GM19395 (cell line): ENCODE data around the gene FZD10.

Experiments used
- ATAC-seq: cut with Tn5 transposase; IDR thresholded peaks from one replicate; pipeline ENCODE4 v1.9.1; 2021; ENCODE audit warnings: mild to moderate bottlenecking, moderate library complexity; ENCODE audit not compliant: unreplicated experiment

FZD10 gene

GRCh38 chr12:130152386-130152785 is 9.9 kb upstream of the FZD10 start:
- no peak for ATAC-seq

GRCh38 chr12:130153803-130154202 is 8.5 kb upstream of the FZD10 start:
- no peak for ATAC-seq

DNA sequence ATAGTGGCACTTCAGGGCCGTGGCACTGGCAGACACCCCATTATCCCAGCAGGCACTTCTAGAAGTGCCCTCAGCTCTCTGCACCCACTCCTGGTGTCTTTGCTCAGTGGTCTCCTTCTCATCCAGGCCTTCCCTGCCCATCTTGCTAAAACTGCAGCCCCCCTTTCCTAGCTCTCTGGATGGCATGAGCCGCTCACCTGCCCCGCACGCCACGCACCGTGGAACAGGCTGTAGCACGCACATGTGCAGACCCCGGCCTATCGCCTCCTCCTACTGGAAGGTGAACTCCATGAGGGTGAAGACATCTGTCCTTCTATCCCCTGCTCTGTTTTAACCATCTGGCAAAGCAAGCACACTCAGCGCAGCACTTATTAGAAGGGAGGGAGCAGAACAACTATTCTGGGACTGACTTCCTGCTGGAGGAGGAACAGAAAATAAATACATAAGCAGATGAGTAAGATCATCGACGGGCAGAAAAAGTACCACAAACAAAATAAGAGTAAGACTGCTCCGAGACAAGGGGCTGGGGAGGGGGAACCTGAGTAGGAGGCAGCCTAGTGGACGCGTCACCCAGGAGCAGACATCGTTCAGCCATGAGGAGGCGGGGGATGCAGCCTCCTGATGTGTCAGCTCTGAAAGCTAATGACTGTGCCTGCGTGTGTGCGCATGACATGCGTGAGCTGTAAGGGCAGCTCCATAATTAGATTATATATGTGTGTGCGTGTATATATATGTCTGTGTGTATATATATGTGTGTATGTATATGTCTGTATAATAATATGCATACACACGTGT is 7.8 kb upstream of the FZD10 start:
- ATAC-seq, result no peak

DNA sequence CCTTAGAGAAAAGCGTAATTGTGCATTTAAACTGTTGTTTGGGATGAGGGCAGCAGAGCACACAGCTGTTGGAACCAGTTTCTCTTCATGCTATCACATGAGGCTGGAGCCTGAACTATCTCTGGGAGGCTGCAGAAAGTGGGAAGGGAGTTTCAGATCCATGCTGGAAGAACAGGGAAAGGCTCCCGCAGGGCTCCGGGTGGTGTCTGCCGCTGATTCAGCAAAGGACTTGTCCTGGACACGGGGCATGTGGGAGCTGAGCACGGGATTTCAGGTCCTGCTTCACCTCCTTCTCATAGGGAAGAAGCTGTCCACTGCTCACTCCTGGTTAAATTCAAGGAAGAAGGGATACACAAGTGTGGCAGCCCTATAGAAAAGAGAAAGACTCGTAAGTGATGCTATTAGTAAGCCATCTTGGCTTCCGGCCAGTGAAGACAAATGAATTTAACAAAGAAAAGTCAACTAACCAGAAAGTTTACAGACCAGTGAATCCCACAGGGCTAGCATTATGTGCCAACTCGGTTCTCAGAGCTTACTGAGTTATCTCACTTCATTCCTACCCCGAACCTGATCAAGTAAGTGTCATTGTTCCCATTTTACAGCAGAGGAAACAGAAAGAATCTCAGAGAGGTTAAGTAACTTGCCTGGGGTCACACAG is 6.7 kb upstream of the FZD10 start:
- no peak for ATAC-seq

DNA sequence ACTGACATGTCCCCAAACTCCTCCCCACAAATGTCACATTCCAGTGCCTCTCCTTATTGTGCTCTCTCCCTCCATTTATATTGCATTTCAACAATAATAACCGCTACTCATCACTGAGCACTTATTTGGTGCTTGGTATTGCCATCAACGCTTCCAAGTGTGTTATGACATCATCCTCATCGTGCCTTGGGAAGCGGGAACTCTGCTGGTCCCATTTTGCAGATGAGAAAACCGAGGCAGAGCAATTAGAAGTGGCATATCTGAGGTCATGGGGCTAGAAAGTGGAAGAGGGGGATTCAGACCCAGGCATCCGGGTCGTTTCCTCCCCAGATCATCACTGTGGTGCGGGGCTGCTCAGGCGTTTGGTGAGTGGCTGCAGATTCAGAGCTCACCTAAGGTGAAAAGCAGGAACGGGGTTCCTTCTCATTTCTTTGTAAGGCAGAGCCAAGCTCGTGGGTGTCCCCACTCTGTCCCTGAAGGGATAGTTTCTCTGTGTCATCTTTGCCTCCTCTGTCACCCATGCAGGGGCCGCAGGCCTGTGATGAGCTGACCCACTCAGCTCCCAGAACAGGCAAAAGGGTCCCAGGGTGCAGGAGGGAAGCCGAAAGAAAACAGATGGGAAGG is 5.5 kb upstream of the FZD10 start:
- no peak for ATAC-seq

DNA sequence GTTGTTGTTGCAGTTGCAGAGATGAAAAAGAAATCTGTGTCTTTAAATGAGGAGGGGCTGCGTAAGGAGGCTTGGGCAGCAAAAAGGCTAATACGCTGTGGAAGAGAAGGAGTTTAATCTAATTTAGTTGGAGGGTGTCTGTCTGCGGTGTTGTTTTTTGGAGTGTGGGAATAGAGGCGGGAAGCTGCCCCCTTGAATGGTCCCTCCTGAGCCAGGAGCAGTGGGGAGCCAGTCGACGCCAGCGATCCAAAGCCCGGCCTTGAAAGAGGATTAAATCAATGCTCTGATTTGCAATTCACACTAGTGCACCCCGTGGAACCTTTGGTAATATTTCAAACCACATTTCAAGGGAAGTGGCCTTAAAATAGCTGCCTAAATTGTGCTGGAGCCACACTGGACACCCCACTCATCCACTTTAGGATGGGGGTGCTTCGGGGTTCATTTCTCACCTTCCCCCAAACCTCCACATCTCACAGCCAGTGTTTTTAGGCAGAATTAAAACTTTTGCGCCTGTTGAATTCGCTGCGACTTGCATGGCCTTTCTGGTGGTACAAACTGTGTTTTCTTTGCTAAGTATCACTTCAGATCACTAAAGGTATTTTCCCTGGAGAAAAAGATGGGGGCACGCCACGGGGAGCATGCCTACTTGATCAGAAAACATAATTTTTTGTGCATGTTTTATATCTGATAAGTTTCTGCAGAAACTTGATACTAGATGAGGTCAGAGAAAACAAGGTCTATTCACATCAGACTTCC is 4.1 kb upstream of the FZD10 start:
- ATAC-seq, result no peak

DNA sequence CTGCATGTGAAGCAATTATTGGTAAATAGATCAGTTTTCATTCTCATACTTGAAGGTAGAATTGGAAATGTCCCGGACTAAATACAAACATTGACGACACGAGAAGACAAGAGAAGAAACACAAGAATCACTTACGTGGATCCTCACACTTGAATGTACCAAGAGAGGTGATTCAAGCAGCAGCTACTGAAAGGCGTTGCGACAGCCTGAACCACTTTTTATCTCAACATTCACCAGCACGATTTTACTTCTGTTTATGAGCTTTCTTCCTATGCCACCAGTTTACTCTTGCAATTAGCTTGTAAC is 3.6 kb upstream of the FZD10 start:
- ATAC-seq, result no peak

DNA sequence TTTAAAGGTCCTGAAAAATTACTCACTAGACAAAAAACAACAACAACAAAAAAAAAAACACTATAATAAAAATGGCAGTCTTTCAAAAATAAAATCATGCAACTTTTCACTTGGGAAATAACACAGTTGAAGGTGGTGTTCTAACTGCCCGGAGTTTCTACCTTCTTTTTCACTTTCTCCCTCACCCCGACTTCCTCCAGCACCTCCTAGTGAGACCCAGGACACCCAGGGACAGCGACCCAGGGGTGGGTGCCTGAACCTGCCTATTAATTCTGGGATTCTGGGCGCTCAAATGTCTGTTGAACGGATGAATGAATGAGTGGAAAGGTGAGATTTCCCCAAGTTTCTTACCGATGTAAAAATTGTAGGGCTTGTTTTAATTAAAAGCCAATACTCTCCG is 2.0 kb upstream of the FZD10 start:
- no peak for ATAC-seq

GRCh38 chr12:130160711-130161231 is 1.5 kb upstream of the FZD10 start:
- ATAC-seq, result no peak

DNA sequence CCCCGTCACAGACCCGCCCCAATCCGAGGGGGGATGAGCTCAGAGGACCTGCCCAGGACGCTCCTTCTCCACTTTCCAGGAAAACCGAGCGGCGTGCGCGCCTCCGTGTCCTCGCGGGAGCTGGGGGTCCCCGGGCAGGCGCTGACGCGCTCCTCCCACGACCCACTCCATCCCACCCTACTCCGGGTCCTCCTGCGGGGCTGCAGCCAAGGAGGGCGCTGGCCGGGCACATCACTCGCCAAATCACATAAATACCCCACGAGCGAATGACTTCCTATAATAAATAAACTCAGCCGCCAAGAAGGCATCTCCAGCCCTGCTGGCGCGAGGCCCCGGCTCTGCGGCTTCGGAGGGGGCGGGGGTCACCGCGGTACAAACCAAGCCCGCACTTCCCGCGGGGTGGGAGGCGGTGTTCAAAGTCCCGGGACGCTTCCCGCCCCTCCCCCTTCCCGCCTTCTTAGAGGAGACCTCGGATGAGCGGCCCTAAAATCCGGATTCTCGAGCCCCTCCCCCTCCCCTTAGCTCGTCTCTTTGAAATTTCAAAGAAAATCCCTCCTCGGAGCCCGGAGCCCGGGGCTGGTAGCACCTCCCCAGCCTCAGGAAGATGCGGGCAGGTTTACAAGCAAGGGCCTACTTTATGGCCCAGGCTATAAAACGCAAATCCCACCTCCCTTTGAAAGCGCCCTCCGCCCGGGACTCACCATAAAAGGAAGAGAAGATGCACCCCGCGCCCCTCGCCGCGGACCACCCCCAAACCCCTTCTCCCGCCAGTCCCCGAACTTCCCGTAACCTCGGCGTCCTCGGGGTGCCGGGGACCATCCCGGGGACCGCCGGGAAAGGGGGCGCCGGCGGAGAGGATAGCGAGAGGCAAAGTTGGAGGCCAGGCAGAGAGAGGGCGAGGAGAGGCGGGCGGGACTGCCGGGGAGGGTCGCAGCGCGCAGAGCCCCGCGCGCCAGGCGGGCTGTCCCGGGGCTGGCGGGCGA is 712 bp upstream of the FZD10 start:
- no peak for ATAC-seq

GRCh38 chr12:130162745-130163460 is 639 bp downstream of the FZD10 start:
- no peak for ATAC-seq

- ATAC-seq, result no peak
Measured at GRCh38 chr12:130163461-130164215, 1.4 kb downstream of the FZD10 start.

DNA sequence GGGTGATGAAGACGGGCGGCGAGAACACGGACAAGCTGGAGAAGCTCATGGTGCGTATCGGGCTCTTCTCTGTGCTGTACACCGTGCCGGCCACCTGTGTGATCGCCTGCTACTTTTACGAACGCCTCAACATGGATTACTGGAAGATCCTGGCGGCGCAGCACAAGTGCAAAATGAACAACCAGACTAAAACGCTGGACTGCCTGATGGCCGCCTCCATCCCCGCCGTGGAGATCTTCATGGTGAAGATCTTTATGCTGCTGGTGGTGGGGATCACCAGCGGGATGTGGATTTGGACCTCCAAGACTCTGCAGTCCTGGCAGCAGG is 1.9 kb downstream of the FZD10 start:
- ATAC-seq, result no peak

- no peak for ATAC-seq
Measured at GRCh38 chr12:130164936-130165335, 2.7 kb downstream of the FZD10 start.

DNA sequence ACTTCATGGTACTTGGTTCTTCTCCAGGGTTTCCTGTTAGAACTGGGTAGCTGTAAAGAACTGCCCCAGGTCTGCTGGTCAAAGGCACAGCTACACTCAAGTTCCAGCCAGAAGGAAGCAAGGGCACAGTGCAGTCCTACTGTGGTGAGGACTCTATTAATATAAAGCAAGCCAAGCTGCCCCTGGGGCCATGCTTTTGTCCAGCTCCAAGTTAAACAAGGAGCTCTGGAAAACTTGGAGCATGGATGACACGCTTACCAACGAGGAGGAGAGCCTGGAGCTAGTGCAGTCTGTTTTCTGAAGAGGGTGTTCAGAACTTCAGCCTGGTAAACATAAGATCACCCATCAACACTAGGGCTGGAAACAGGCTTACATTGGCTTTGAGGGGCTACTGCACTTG is 4.0 kb downstream of the FZD10 start:
- no peak for ATAC-seq

DNA sequence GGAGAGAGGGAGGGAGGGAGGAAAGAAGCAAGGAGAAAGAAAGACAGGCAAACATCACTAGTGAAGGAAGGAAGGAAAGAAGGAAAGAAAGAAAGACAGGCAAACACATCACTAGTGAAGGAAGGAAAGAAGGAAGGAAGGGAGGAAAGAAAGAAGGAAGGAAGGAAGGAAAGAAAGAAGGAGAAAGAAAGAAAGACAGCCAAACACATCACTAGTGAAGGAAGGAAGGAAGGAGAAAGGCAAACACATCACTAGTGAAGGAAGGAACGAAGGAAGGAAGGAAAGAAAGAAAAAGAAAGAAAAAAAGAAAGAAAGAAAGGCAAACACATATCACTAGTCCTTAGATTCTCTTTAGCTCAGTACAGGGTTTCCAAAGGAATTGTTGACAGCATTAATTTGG is 5.3 kb downstream of the FZD10 start:
- ATAC-seq, result no peak

DNA sequence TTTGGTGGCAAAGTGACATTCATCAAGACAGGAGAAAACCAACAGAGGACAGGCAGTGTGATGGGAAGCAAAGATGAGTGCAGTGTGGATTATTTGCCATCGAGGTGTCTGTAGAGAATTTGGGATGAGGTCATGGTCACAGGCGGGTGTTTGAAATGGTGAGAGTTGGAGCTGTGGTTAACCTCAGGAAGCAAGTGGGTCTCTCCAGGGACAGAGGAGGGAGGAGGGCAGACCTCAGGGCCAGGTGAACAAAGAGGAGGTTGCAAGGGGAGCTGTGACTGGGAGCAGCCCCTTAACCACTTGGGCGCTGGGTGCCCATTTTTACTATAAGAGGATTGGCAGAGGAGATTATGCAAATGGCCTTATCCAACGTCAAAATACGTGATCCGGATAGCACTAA is 7.0 kb downstream of the FZD10 start:
- no peak for ATAC-seq

- no peak for ATAC-seq
Measured at GRCh38 chr12:130169924-130170323, 7.7 kb downstream of the FZD10 start.

- ATAC-seq, result no peak
Measured at GRCh38 chr12:130170611-130171010, 8.3 kb downstream of the FZD10 start.
